ENCODE results near the gene TOMM6. TPM values are rescaled to one million over a fixed set of nuclear protein-coding genes. Genes with fewer than 3 reads are reported as not detected.
A peak's percentile ranks its signal among the peaks of the same experiment; 100 is the strongest.

Gene TOMM6
- total and polyA plus RNA-seq, 4 donors = 48.2 to 123 (median 86.1) TPM

DNA sequence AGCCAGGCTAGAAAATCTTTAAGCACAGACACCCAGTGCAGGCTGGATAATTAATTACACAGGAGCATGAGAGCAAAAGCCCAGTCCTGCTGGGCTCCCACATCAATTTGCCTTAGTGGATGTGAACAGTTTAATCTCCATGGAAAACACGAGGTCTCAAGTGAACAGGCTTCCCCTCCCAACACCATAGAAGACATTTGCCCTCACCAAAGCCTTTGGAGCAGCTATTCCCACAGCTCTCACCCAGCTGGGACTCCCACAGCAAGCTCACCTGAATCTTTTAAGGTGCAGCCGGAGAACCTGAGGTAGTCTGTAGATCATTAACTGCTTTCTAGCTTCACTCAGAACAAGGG is 12.0 kb downstream of the TOMM6 start:
- no peak for DNase-seq (ENCODE audit: low spot score)
- Histone ChIP-seq H3K27me3 (ENCODE audit: control insufficient read depth in 4 of 4, insufficient read depth in 4 of 4, low read length in 3 of 4) (no peaks in the 10 kb centered on the region), H3K4me1 (ENCODE audit: control insufficient read depth in 4 of 4, insufficient read depth in 4 of 4, low read length in 3 of 4) (no peaks in the 10 kb centered on the region), H3K27ac (ENCODE audit: low read depth in 1 of 2, low read length in 2 of 2) (no peak overlapping the region), H3K4me3 (ENCODE audit: low read depth in 1 of 3, low read length in 3 of 3) (no peak overlapping the region), H3K9ac (ENCODE audit: low read depth in 1 of 2, low read length in 2 of 2) (no peak overlapping the region), H3K36me3 (ENCODE audit: control insufficient read depth in 4 of 4, insufficient read depth in 3 of 4, low read depth in 1 of 4, low read length in 3 of 4) (peaks cover 1 to 10% (median 7%) of the 10 kb centered on the region in 4 donors), H3K9me3 (ENCODE audit: control insufficient read depth in 4 of 4, low read length in 3 of 4) (no peaks in the 10 kb centered on the region)
- WGBS = 85% methylated on average over 2 of the region's 2 CpGs
- TF ChIP-seq HNF4G (IDR thresholded peaks at IDR 0.05) (no peak), YY1 (IDR thresholded peaks at IDR 0.05) (no peak)

DNA sequence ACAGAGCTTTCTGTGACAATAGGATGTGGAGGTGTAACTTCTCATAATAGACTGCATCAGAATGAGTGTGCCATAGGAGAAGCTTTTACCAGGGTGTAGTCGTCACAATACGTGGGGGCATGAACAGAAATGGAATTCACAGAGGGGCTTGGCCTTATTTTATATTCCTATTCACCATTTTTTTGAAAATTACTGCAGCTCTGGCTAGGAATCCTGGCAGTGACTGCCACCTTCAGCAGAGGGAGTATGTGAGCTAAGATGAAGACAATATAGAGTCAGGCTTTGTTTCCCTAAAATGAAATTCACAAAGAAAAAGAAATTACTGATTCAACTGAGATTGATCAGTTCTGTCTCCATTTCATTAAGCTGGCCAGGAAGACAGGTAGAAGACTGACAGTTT is 13.9 kb downstream of the TOMM6 start:
- Histone ChIP-seq H3K4me1 (ENCODE audit: control insufficient read depth in 4 of 4, insufficient read depth in 4 of 4, low read length in 3 of 4) (no peaks in the 10 kb centered on the region), H3K27me3 (ENCODE audit: control insufficient read depth in 4 of 4, insufficient read depth in 4 of 4, low read length in 3 of 4) (no peaks in the 10 kb centered on the region), H3K9ac (ENCODE audit: low read depth in 1 of 2, low read length in 2 of 2) (no peak overlapping the region), H3K4me3 (ENCODE audit: low read depth in 1 of 3, low read length in 3 of 3) (no peak overlapping the region), H3K9me3 (ENCODE audit: control insufficient read depth in 4 of 4, low read length in 3 of 4) (no peaks in the 10 kb centered on the region), H3K36me3 (ENCODE audit: control insufficient read depth in 4 of 4, insufficient read depth in 3 of 4, low read depth in 1 of 4, low read length in 3 of 4) (peaks cover 1 to 9% (median 2%) of the 10 kb centered on the region in 4 donors), H3K27ac (ENCODE audit: low read depth in 1 of 2, low read length in 2 of 2) (no peak overlapping the region)
- WGBS = 89% methylated on average over 2 of the region's 2 CpGs
- TF ChIP-seq NR2F2 (IDR thresholded peaks at IDR 0.05) = no peak
- no peak for TF ChIP-seq SP1 (IDR thresholded peaks at IDR 0.05)
- TF ChIP-seq TAF1 (conservative IDR thresholded peaks at IDR 0.05) = no peak
- TF ChIP-seq, protein P1, sequence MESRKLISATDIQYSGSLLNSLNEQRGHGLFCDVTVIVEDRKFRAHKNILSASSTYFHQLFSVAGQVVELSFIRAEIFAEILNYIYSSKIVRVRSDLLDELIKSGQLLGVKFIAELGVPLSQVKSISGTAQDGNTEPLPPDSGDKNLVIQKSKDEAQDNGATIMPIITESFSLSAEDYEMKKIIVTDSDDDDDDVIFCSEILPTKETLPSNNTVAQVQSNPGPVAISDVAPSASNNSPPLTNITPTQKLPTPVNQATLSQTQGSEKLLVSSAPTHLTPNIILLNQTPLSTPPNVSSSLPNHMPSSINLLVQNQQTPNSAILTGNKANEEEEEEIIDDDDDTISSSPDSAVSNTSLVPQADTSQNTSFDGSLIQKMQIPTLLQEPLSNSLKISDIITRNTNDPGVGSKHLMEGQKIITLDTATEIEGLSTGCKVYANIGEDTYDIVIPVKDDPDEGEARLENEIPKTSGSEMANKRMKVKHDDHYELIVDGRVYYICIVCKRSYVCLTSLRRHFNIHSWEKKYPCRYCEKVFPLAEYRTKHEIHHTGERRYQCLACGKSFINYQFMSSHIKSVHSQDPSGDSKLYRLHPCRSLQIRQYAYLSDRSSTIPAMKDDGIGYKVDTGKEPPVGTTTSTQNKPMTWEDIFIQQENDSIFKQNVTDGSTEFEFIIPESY (IDR thresholded peaks at IDR 0.05) = no peak
- peak; percentile 17 to 21 for TF ChIP-seq RAD21 (IDR thresholded peaks at IDR 0.05)
- TF ChIP-seq EGR1 (IDR thresholded peaks at IDR 0.05; ENCODE audit: low read depth in 2 of 2) = no peak
- TF ChIP-seq, protein P2, sequence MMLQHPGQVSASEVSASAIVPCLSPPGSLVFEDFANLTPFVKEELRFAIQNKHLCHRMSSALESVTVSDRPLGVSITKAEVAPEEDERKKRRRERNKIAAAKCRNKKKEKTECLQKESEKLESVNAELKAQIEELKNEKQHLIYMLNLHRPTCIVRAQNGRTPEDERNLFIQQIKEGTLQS (IDR thresholded peaks at IDR 0.05) = no peak
- TF ChIP-seq, protein P3, sequence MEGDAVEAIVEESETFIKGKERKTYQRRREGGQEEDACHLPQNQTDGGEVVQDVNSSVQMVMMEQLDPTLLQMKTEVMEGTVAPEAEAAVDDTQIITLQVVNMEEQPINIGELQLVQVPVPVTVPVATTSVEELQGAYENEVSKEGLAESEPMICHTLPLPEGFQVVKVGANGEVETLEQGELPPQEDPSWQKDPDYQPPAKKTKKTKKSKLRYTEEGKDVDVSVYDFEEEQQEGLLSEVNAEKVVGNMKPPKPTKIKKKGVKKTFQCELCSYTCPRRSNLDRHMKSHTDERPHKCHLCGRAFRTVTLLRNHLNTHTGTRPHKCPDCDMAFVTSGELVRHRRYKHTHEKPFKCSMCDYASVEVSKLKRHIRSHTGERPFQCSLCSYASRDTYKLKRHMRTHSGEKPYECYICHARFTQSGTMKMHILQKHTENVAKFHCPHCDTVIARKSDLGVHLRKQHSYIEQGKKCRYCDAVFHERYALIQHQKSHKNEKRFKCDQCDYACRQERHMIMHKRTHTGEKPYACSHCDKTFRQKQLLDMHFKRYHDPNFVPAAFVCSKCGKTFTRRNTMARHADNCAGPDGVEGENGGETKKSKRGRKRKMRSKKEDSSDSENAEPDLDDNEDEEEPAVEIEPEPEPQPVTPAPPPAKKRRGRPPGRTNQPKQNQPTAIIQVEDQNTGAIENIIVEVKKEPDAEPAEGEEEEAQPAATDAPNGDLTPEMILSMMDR (IDR thresholded peaks at IDR 0.05; ENCODE audit: low read depth, low read length, missing input control) = peak; percentile 11
- no peak for TF ChIP-seq FOXA1 (IDR thresholded peaks at IDR 0.05)
- no peak for TF ChIP-seq JUND (IDR thresholded peaks at IDR 0.05)
- no peak for TF ChIP-seq HNF4A (conservative IDR thresholded peaks at IDR 0.05)
- DNase-seq (ENCODE audit: low spot score) = no peak

DNA sequence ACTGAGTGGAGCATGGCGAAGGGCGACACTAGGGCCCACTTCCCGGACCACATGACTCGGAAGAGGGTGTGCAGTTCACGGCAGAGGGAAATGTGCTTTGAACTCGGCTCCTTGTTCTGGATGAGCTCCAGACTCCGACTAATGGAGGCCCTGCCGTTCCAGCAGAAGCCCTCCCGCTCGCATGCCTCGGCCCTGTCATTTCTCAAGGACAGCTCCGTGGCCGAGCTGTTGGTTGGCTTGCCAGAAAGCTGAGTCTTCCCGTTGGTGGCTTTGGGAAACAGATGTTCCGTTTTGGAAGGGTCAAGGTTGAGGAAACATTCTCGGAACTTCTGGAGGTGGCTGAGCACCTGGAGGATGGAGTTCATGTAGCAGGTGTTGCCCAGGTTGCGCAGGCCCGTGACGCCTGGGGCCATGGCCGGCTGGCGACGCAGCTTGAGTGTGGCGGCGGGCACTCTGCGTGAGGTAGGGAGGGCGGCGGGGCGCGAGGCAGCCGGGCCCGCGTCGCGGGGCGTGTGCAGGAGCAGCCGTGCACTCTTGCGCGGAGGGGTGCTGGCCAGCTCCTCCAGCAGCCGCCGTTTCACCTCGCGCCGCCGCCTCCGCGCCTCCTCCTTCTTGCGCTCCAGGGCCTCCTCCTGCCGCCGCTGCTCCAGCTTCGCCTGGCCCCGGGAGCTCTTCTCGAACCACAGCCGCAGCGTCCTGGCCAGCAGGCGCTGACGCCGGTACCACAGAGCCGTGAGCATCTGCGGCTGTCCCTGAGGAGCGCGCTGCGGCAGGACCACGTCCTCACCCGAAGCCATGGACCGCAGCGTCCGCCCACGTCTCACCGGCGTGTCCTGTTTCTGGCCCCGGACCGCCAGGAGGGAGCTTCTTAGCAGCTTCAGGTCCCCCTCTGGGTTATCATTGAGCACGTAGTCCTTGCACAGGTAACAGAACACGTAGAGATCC is 18.6 kb downstream of the TOMM6 start:
- no peak overlapping the region for H3K9ac ChIP-seq (ENCODE audit: low read depth in 1 of 2, low read length in 2 of 2)
- whole genome bisulfite sequencing = 97% methylated on average over 74 of the region's 74 CpGs
- DNase-seq (ENCODE audit: low spot score) = no peak
- H3K27ac ChIP-seq (ENCODE audit: low read depth in 1 of 2, low read length in 2 of 2) = no peak overlapping the region
- TF ChIP-seq NR2F2 (IDR thresholded peaks at IDR 0.05) = no peak
- TF ChIP-seq FOXA2 (IDR thresholded peaks at IDR 0.05) = no peak
- TF ChIP-seq FOXA1 (IDR thresholded peaks at IDR 0.05) = no peak
- TF ChIP-seq, protein P4, sequence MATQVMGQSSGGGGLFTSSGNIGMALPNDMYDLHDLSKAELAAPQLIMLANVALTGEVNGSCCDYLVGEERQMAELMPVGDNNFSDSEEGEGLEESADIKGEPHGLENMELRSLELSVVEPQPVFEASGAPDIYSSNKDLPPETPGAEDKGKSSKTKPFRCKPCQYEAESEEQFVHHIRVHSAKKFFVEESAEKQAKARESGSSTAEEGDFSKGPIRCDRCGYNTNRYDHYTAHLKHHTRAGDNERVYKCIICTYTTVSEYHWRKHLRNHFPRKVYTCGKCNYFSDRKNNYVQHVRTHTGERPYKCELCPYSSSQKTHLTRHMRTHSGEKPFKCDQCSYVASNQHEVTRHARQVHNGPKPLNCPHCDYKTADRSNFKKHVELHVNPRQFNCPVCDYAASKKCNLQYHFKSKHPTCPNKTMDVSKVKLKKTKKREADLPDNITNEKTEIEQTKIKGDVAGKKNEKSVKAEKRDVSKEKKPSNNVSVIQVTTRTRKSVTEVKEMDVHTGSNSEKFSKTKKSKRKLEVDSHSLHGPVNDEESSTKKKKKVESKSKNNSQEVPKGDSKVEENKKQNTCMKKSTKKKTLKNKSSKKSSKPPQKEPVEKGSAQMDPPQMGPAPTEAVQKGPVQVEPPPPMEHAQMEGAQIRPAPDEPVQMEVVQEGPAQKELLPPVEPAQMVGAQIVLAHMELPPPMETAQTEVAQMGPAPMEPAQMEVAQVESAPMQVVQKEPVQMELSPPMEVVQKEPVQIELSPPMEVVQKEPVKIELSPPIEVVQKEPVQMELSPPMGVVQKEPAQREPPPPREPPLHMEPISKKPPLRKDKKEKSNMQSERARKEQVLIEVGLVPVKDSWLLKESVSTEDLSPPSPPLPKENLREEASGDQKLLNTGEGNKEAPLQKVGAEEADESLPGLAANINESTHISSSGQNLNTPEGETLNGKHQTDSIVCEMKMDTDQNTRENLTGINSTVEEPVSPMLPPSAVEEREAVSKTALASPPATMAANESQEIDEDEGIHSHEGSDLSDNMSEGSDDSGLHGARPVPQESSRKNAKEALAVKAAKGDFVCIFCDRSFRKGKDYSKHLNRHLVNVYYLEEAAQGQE (IDR thresholded peaks at IDR 0.05) = no peak
- TF ChIP-seq, protein P3 (IDR thresholded peaks at IDR 0.05; ENCODE audit: low read depth, low read length, missing input control) = no peak
- no peak for TF ChIP-seq SP1 (IDR thresholded peaks at IDR 0.05)
- TF ChIP-seq, protein P2 (IDR thresholded peaks at IDR 0.05) = no peak
- no peak for TF ChIP-seq RAD21 (IDR thresholded peaks at IDR 0.05)
- no peak for TF ChIP-seq RXRA (IDR thresholded peaks at IDR 0.05)
- TF ChIP-seq HNF4G (IDR thresholded peaks at IDR 0.05) = no peak
- peaks cover 0 to 8% (median under 1%) of the 10 kb centered on the region in 4 donors for H3K36me3 ChIP-seq (ENCODE audit: control insufficient read depth in 4 of 4, insufficient read depth in 3 of 4, low read depth in 1 of 4, low read length in 3 of 4)
- no peaks in the 10 kb centered on the region for H3K27me3 ChIP-seq (ENCODE audit: control insufficient read depth in 4 of 4, insufficient read depth in 4 of 4, low read length in 3 of 4)
- no peaks in the 10 kb centered on the region for H3K4me1 ChIP-seq (ENCODE audit: control insufficient read depth in 4 of 4, insufficient read depth in 4 of 4, low read length in 3 of 4)
- no peaks in the 10 kb centered on the region for H3K9me3 ChIP-seq (ENCODE audit: control insufficient read depth in 4 of 4, low read length in 3 of 4)
- H3K4me3 ChIP-seq (ENCODE audit: low read depth in 1 of 3, low read length in 3 of 3) = no peak overlapping the region
